Measurements from ENCODE around the gene NR5A1. TPM values are rescaled to one million over a fixed set of nuclear protein-coding genes. Genes with fewer than 3 reads are reported as not detected.

Gene NR5A1
- polyA plus RNA-seq, 2 of the 4 experiments (the other 2 are of a cell fraction), result not detected

- H3K4me3 ChIP-seq, result no peak overlapping the region
- POLR2A ChIA-PET, result no interaction called here
- FAIRE-seq (no peak), DNase-seq (ENCODE audit: low read depth in 1 of 2, low spot score in 1 of 2) (no peak), ATAC-seq (no peak)
- no peaks in the 10 kb centered on the region for H3K9me3 ChIP-seq
- TF ChIP-seq ZSCAN20 (CRISPR knock-in tag; IDR thresholded peaks at IDR 0.05), result no peak
- no peak for TF ChIP-seq HEYL (CRISPR knock-in tag; IDR thresholded peaks at IDR 0.05)
- TF ChIP-seq HOXA7 (CRISPR knock-in tag; IDR thresholded peaks at IDR 0.05), result no peak
- TF ChIP-seq EHMT2 (IDR thresholded peaks at IDR 0.05; ENCODE audit: low read depth), result no peak
- TF ChIP-seq SMC3 (IDR thresholded peaks at IDR 0.05), result no peak
- TF ChIP-seq KDM1A (IDR thresholded peaks at IDR 0.05; ENCODE audit: low read depth), result no peak
- no peak for TF ChIP-seq RNF2 (IDR thresholded peaks at IDR 0.05; ENCODE audit: borderline replicate concordance, low read depth)
- TF ChIP-seq RFX5 (IDR thresholded peaks at IDR 0.05), result no peak
- no peak for TF ChIP-seq MAX (IDR thresholded peaks at IDR 0.05)
- TF ChIP-seq MAFK (IDR thresholded peaks at IDR 0.05; ENCODE audit: partially characterized antibody), result no peak
- no peak for TF ChIP-seq HOXB13 (CRISPR knock-in tag; IDR thresholded peaks at IDR 0.05; ENCODE audit: low read depth)
- no peak for TF ChIP-seq ELK1 (IDR thresholded peaks at IDR 0.05; ENCODE audit: low read depth, low read length)
- TF ChIP-seq PHF8 (IDR thresholded peaks at IDR 0.05; ENCODE audit: borderline replicate concordance, low read depth), result no peak
- TF ChIP-seq ZC3H11A (IDR thresholded peaks at IDR 0.05), result no peak
- no peak for TF ChIP-seq POLR2AphosphoS2 (conservative IDR thresholded peaks at IDR 0.05; ENCODE audit: low read length)
- TF ChIP-seq USF2 (IDR thresholded peaks at IDR 0.05), result no peak
- TF ChIP-seq EP300 (IDR thresholded peaks at IDR 0.05), result no peak
- TF ChIP-seq E2F6 (IDR thresholded peaks at IDR 0.05; ENCODE audit: borderline replicate concordance, low read depth), result no peak
- no peak for TF ChIP-seq CHD2 (IDR thresholded peaks at IDR 0.05; ENCODE audit: low read length, partially characterized antibody)
- WGBS (ENCODE audit: missing lambda C conversion rate), result 85% methylated on average over 11 of the region's 11 CpGs
- CTCF ChIA-PET, result interaction anchor here (1.5 kb wide), 1 partner anchor 29 kb away, joined by 3 read pairs; no protein-coding TSS in a partner anchor
- no peak overlapping the region for H3K4me2 ChIP-seq
- H3K4me1 ChIP-seq, result 0 out of 3 replicates have a peak, but pooled peaks cover 3% of the 10 kb centered on the region
- no peak overlapping the region for H3K27ac ChIP-seq
These were observed 753 bp upstream of the NR5A1 start for GRCh38 chr9:124507880-124508423.

GRCh38 chr9:124506433-124506832, 766 bp downstream of the NR5A1 start:
- no peak for FAIRE-seq
- no peak for ATAC-seq
- Histone ChIP-seq H3K4me3 (no peak overlapping the region), H3K27ac (no peak overlapping the region), H3K9me3 (no peaks in the 10 kb centered on the region), H3K4me1 (0 out of 3 replicates have a peak, but pooled peaks cover 3% of the 10 kb centered on the region), H3K4me2 (no peak overlapping the region)
- no peak for TF ChIP-seq CTCF (IDR thresholded peaks at IDR 0.05)
- no peak for TF ChIP-seq NPAS2 (CRISPR knock-in tag; IDR thresholded peaks at IDR 0.05; ENCODE audit: borderline replicate concordance)
- TF ChIP-seq FOSL2 (IDR thresholded peaks at IDR 0.05), result no peak
- no peak for TF ChIP-seq FOSL2 (CRISPR knock-in tag; IDR thresholded peaks at IDR 0.05)
- no peak for TF ChIP-seq HOXB5 (CRISPR knock-in tag; IDR thresholded peaks at IDR 0.05)
- no peak for TF ChIP-seq HES2 (IDR thresholded peaks at IDR 0.05)
- TF ChIP-seq NR3C1 (IDR thresholded peaks at IDR 0.05), result no peak
- TF ChIP-seq BHLHE40 (IDR thresholded peaks at IDR 0.05; ENCODE audit: low read depth, low read length), result no peak
- no peak for TF ChIP-seq HEYL (CRISPR knock-in tag; IDR thresholded peaks at IDR 0.05)
- no peak for TF ChIP-seq ATOH8 (CRISPR knock-in tag; IDR thresholded peaks at IDR 0.05; ENCODE audit: low read depth)
- TF ChIP-seq TP53 (CRISPR knock-in tag; IDR thresholded peaks at IDR 0.05), result no peak
- TF ChIP-seq JUNB (IDR thresholded peaks at IDR 0.05), result no peak
- no peak for TF ChIP-seq JUN (IDR thresholded peaks at IDR 0.05)
- no peak for TF ChIP-seq HOXA7 (CRISPR knock-in tag; IDR thresholded peaks at IDR 0.05)
- no peak for TF ChIP-seq ZSCAN20 (CRISPR knock-in tag; IDR thresholded peaks at IDR 0.05)
- no peak for TF ChIP-seq EP300 (IDR thresholded peaks at IDR 0.05)
- CTCF ChIA-PET, result interaction anchor here (1.2 to 1.9 kb wide), 2 partner anchors 9 to 10 kb away, joined by 4 to 8 read pairs; no protein-coding TSS in a partner anchor
- 80% methylated on average over 8 of the region's 8 CpGs for WGBS (ENCODE audit: missing lambda C conversion rate)
- POLR2A ChIA-PET, result no interaction called here
- DNase-seq (ENCODE audit: low read depth in 1 of 2, low spot score in 1 of 2), result no peak

Data from A549 (cell line).